ENCODE data around the gene PROX1.

The PROX1 gene

DNA sequence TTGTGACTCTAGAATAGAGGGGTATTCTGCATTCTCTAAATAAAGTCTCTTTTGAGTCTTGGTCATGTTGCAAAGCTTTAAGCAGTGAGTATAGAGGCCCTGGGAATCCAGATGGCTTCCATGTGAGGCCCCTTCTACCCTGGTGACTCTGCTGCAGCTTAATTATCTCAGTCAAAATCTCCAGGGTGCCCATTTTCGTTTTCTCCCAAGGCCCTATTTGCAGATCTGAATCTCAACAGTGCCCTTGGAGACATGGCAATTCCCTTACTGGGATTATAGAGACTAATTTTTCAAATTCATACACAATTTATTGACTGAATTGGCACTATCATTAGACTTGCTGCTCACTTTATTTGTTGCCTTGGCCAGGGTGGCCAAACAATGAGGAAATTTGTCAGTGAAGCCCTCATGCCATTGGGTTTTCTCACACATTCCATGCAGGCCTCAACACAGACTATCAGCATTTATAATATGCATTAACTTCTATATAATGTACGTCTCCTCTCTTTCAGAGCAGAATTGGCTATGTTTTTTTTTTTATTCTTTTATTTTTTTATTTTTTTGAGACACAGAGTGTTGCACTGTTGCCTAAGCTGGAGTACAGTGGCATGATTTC is 35.1 kb downstream of the PROX1 start:
- TF ChIP-seq, protein P1, sequence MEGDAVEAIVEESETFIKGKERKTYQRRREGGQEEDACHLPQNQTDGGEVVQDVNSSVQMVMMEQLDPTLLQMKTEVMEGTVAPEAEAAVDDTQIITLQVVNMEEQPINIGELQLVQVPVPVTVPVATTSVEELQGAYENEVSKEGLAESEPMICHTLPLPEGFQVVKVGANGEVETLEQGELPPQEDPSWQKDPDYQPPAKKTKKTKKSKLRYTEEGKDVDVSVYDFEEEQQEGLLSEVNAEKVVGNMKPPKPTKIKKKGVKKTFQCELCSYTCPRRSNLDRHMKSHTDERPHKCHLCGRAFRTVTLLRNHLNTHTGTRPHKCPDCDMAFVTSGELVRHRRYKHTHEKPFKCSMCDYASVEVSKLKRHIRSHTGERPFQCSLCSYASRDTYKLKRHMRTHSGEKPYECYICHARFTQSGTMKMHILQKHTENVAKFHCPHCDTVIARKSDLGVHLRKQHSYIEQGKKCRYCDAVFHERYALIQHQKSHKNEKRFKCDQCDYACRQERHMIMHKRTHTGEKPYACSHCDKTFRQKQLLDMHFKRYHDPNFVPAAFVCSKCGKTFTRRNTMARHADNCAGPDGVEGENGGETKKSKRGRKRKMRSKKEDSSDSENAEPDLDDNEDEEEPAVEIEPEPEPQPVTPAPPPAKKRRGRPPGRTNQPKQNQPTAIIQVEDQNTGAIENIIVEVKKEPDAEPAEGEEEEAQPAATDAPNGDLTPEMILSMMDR (IDR thresholded peaks at IDR 0.05; ENCODE audit: borderline replicate concordance, control extremely low read depth, extremely low read depth, insufficient read depth, missing control alignments) = no peak
- in situ Hi-C loops (cut with MboI; ENCODE audit: low sequenced_read_pairs, unreplicated experiment) = loop anchor here (10.0 kb wide), 1 partner anchor 58 kb away; no protein-coding TSS in a partner anchor

DNA sequence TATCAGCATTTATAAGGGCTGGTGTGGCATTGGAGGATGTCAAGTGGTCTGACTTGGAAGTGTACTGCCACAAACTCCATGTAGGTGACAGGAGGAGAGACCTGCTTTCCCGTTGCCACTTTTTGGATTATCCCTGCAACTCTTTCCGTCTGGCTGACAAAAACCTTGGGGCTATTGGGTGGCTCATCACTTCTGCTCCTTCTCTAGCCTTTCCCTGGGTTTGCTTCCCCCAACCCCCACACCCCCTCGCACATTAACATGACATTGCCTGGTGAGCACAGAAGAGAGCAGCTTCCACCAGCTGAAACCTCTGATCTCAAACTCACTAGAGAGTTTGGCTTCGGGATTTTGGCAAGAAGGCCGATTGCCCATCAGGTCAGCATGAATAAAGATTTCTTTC is 39.2 kb downstream of the PROX1 start:
- TF ChIP-seq, protein P1 (IDR thresholded peaks at IDR 0.05; ENCODE audit: borderline replicate concordance, control extremely low read depth, extremely low read depth, insufficient read depth, missing control alignments) = no peak
- DNase-seq (ENCODE audit: low spot score) = no peak
- in situ Hi-C loops (cut with MboI; ENCODE audit: low sequenced_read_pairs, unreplicated experiment) = loop anchor here (10.0 kb wide), 1 partner anchor 62 kb away; no protein-coding TSS in a partner anchor

More for the DNA sequence above, 35.1 kb downstream of the PROX1 start:
- DNase-seq (ENCODE audit: low spot score) = no peak

DNA sequence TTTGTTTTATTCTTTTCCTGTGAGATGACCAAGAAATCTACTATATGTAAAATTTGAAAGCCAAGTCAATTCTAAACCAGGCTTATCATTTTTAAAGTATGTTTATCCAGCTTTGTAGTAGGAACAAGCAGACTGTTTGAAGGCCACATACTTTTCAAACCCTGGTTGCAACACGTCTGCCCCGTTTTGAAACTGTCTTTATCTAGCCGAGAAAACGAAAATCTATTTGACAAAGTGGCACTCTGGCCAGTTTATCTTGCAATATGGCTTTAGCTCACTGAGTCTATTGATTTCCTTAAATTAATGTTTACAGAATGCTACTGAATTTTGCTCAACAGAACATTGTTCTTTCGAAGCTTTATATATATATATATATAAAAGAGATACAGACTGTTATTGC is 39.7 kb downstream of the PROX1 start:
- in situ Hi-C loops (cut with MboI; ENCODE audit: low sequenced_read_pairs, unreplicated experiment) = loop anchor here (10.0 kb wide), 1 partner anchor 63 kb away; no protein-coding TSS in a partner anchor
- TF ChIP-seq, protein P1 (IDR thresholded peaks at IDR 0.05; ENCODE audit: borderline replicate concordance, control extremely low read depth, extremely low read depth, insufficient read depth, missing control alignments) = no peak
- no peak for DNase-seq (ENCODE audit: low spot score)

DNA sequence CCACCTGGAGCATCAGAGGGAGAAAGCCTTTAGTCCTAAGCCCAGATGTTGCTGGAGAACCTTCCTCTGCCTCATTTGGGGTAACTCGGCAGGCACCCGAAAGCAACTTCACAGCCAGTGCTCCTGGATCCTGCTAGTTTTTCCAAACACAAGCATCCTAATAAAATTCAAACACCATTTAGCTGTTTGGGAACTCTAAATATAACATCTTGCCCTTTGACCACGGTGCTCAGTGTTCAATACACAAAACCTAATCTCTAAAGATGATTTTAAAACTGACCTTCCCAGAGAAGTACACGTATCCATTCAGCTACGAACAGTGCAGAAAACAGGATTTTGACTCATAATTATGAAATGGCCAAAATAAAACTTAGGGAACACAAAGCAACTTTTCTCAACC is 40.3 kb downstream of the PROX1 start:
- in situ Hi-C loops (cut with MboI; ENCODE audit: low sequenced_read_pairs, unreplicated experiment) = loop anchor here (10.0 kb wide), 1 partner anchor 63 kb away; no protein-coding TSS in a partner anchor
- DNase-seq (ENCODE audit: low spot score) = no peak
- TF ChIP-seq, protein P1 (IDR thresholded peaks at IDR 0.05; ENCODE audit: borderline replicate concordance, control extremely low read depth, extremely low read depth, insufficient read depth, missing control alignments) = no peak

DNA sequence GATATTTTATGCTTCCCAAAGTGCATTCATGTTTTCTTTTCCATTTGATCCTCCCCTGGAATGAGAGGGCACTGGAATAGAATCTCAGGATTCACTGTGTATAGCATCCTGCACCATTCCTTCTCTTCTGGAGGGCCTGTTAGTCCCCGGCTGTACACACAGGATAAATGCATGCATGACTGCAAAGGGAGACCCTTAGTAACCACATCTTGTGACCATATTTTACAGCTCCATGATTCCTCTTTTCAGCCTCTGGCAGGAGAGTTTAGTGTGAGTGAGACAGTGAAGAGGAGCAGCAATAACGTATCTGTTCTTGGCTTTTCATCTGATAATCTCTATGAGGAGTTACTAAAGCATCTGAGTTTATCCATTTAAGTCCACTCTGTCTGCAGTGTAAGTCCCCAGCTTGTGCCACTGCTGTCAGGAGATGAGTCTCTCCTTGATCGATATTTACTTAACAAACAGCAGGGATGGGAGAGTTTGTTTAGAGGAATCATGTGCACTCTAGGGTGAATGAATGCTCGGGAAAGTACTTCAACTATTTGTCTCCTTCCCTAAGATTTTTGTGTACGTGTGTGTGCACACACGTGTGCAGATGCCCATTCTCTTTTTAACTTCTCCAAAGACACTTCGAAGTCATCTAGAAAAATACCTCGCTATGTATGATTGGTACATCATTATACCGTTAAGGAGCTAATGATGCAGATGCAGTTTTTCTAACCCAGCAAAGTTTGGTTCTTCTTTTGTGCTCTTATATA is 41.1 kb downstream of the PROX1 start:
- in situ Hi-C loops (cut with MboI; ENCODE audit: low sequenced_read_pairs, unreplicated experiment) = loop anchor here (10.0 kb wide), 1 partner anchor 64 kb away; no protein-coding TSS in a partner anchor
- TF ChIP-seq, protein P1 (IDR thresholded peaks at IDR 0.05; ENCODE audit: borderline replicate concordance, control extremely low read depth, extremely low read depth, insufficient read depth, missing control alignments) = no peak
- DNase-seq (ENCODE audit: low spot score) = no peak

DNA sequence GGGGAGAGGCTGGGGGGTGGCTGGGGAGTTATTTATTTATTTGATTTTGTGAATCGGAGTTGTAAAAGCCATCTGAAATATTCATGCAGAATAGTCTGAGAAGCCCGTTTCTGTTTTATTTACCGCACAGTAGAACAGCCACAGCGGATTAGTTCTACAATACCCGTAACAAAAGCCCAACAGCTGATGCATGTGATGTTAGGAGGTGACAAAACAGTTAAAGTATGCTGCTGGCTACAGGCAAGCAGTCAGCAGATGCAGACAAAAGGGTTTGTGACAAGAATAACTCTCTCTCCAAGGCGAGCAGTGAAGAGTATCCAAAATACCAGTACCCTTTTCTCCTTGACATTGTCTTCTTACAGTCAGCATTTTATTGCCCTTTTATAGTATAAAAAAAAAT is 42.0 kb downstream of the PROX1 start:
- TF ChIP-seq, protein P1 (IDR thresholded peaks at IDR 0.05; ENCODE audit: borderline replicate concordance, control extremely low read depth, extremely low read depth, insufficient read depth, missing control alignments) = no peak
- in situ Hi-C loops (cut with MboI; ENCODE audit: low sequenced_read_pairs, unreplicated experiment) = loop anchor here (10.0 kb wide), 1 partner anchor 65 kb away; no protein-coding TSS in a partner anchor
- DNase-seq (ENCODE audit: low spot score) = no peak
